ENCODE data around the gene TMEM191B.
"Not testable (repeated sequence)": the region's sequence is repeated elsewhere in the genome, so short reads cannot be mapped to it uniquely, and the experiment has no call there.

- not testable (repeated sequence) for TF ChIP-seq CTCF (IDR thresholded peaks at IDR 0.05; ENCODE audit: insufficient read depth, low read length); POLR2AphosphoS5 (IDR thresholded peaks at IDR 0.05; ENCODE audit: low read depth); GABPA (IDR thresholded peaks at IDR 0.05; ENCODE audit: low read depth)
Observed at GRCh38 chr22:18543400-18543799, 15.8 kb downstream of the TMEM191B start.

Data from HL-60 (cell line).